Superior temporal gyrus (tissue), 1 donor: ENCODE measurements around the gene CCDC149.

Experiments used
- DNase-seq: peaks from one replicate; pipeline ENCODE4 v3.0.0-alpha.2; 2016; ENCODE audit errors: extremely low spot score

CCDC149 gene

DNA sequence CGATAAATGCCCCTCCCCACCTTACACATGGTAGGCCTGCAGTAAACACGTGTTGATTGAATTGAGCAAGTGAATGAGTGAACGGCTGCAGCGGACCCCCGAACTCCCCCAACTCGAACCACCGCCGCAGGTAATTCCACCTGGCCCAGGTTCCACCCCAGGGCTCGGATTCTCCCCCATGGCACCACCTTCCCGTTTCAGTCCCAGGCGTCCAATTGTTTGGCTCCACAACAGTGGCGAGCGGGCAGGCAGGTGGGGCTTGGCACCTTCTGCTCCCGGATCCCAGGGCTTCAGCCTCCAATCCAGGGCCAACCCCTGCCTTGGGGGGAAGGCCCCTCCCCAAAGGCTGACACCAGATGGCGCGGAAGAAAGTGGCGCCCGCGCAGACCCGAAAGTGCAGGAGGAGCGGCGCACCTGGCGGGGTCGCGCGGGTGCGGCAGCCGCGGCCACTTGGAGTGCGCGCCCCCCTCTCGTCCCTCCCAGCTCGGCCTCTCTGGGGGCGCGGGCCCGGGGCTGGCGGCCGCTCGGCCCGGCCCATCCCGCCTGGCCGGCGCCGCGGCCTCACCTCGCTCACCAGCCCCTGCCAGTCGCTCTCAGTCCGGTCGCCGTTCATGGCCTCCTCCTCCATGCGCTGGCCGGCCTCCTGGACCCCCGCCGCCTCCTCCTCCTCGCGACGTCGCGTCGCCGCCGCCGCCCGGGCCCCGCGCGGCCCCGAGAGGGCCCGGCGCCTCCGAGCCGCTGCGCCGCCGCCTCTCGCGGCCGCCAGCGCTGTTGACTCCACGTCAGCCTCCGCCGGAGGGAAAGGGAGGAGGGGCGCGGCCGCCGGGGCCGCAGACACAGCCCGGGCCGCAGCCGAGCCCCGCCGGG is at the start of gene CCDC149:
Gene CCDC149, minus strand, starts transcription at position 791 of the 867 bp plus-strand sequence. Its CDS starts 178 bp downstream, at position 613.
- DNase-seq: peak; percentile 42

- no peak for DNase-seq
These were observed 45.0 kb upstream of the CCDC149 start for GRCh38 chr4:24957886-24958285.

- no peak for DNase-seq
These were observed 43.9 kb upstream of the CCDC149 start for GRCh38 chr4:24956763-24957162.

DNA sequence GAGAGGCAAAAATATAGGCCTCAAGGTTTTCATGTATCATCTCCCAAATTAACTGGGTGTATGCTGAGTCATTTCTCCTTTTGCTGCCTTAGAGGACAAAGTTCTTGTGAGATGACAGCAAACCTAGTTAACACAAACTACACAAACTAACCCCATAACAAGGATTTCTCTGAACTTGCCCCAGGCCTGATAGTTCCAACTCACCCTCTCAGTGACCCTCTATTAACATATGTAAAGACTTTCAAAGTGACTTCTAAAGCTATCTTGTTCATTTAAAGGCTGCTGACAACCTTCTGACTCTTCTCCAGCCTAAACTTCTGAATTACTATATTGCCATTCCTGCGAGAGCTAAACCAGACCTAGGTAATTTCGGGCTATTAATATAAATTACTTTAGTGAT is 43.2 kb upstream of the CCDC149 start:
- DNase-seq: no peak

DNA sequence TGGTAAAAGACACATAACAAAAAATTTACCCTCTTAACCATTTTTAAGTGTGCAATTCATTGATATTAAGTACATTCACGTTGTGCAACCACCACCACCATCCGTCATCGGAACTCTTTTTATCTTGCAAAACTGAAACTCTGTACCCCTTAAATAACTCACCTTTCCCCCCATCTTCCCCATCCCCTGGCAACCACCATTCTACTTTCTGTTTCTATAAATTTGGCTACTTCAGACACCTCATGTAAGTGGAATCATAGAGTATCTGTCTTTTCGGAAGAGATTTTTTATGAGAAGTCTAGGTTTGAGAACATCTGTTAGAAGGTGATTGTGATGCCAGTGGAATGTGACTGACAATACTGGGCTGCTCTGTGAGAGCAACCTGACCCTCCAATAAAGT is 39.8 kb upstream of the CCDC149 start:
- DNase-seq: no peak

DNA sequence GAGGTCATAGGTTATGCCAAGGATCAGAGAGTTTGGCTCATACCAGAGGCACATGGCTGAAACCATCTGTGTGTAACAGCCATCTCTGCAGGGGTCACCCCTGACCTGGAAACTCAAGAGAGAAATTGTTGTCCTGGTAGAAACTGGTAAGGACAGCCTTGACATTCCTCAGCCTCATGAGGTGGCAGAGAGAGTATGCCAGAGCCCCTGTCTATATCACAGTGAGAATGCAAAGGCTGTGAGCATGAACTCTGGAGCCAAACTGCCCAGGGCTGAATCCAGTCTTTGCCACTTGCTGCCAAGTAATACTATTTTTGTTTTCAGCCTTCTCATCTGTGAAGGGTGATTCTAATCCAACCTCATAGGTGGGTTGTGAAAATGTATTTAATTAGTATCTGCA is 37.1 kb upstream of the CCDC149 start:
- DNase-seq: no peak

DNA sequence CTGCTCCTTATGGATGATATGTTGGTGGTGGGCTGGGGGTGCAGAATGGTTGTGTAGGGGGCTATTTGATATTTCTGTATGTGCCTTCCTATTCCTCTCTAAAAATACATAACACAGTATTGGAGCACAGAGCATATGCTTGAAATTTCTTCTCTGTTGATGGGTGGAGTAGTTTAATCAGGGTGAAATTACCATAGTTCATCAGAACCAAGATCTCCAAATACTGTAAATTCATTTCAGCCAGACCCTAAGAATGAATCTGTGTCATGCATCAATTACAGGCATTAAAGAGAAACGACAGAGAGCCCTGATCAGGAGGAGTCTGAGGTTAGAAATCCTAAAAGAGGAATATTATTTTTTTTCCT is 25.1 kb upstream of the CCDC149 start:
- DNase-seq: no peak

GRCh38 chr4:24937176-24937916 is 24.5 kb upstream of the CCDC149 start:
- no peak for DNase-seq

DNA sequence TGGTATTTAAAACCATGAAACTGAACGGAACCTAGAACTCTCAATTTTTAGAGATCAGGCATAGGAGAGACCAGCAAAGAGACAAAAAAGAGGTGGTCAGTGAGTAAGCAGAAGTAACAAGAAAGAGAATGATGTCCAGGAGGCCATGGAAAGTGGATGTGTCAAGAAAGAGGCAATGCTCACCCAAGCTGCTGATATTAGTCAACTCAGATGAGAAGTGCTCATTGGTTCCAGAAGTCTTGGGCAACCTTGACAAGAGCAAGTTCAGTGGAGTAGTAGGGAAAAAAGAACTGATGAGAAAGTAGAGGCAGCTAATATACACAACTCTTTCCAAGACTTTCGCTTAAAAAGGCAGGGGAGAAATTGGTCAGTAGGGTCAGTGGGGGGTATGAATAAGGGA is 23.0 kb upstream of the CCDC149 start:
- no peak for DNase-seq

DNA sequence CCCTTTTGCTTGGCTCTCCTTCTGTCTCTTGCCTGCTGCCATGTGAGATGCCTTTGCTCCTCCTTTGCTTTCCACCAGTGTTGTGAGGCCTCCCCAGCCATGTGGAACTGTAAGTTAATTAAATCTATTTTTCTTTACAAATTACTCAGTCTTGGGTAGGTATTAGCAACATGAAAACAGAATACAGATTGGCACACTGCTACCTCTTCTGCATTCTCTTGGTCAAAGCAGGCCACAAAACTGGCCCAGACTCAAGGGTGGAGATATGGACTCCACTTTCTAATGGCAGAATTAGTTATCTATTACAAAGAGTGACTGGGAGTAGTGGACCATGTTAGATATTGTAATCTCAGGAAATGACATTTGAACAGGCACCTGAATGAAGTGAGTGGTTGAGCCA is 21.5 kb upstream of the CCDC149 start:
- DNase-seq: no peak

GRCh38 chr4:24933684-24934275 is 20.9 kb upstream of the CCDC149 start:
- no peak for DNase-seq

- no peak for DNase-seq
These were observed 19.8 kb upstream of the CCDC149 start for GRCh38 chr4:24932515-24933225.

- DNase-seq: no peak
These were observed 17.3 kb upstream of the CCDC149 start for GRCh38 chr4:24930151-24930550.

GRCh38 chr4:24928708-24929107 is 15.9 kb upstream of the CCDC149 start:
- DNase-seq: no peak

GRCh38 chr4:24927049-24927448 is 14.2 kb upstream of the CCDC149 start:
- DNase-seq: no peak

DNA sequence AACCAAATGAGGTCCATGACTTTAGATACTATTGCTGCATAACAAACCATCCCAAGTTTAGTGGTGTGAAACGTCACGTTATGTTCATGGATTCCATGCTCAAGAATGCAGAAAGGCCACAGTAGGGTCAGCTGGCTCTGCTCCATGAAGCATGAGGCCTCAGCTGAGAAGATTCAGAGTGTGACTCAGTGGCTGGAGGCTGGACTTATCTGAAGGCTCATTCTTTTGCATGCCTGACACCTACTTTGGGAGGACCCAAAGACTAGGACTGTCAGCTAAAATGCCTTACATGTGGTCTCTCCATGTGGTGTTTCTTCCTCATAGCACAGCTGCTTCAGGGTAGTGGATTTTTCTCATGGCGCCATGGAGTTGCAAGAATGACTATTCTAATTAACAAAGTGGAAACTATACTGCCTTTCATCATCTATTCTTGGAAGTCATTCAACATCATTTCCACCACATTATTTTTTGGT is 11.5 kb upstream of the CCDC149 start:
- DNase-seq: no peak

DNA sequence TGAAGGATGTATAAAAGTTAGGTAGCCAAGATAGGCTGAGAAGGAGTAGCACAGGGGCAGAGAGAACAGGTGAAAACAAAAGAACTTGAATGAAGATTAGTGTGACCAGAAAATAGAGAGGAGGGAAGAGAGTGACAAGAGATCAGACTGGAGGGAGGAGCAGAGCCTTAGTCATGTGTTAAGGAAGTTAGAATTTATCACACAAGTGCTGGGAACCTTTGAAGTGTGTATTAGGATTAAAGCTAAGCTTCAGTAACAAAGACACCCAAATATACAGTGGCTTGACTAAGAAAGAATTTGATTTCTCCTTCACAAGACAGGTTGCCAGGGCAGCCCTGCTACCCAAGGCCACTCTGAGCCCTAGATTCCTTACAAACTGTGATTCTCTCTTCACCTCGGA is 10.7 kb upstream of the CCDC149 start:
- no peak for DNase-seq

DNA sequence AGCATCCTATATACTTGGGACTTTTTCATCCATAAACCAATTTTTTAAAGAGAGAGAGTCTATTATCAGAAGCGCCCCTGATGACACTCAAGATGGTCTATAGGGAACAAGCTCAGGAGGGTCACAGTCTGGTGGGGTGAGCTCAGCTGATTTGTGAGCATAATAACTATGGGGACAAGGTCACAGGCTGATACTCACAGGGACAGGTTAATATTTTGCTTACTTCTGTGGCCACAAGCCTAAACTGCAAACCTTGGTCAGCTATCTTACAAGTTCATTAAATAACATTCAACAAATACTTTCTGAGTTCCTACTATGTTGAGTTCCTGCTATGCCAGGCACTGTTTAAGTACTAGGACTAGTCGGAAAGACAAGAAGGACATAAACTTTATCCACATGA is 10.2 kb upstream of the CCDC149 start:
- no peak for DNase-seq

GRCh38 chr4:24922416-24922815 is 9.6 kb upstream of the CCDC149 start:
- no peak for DNase-seq

DNA sequence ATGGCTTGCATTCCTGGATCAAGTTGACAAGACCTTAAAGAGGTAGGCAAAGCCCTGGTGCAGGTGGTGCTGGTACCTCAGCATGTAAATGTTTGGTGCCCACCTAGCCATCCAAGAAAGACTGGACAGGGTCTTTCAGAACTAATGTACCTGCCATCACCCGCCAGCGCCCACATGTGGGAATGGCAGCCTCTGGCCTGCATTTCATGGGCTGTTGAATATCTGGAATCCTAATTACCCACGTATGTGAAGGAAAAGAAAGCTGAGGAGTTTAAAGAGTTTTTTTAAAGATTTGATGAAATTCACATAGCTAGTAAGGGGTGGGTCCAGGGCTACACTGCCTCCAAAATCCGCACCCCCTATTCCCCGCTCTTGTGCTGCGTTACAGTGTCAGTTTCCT is 8.6 kb upstream of the CCDC149 start:
- no peak for DNase-seq

DNA sequence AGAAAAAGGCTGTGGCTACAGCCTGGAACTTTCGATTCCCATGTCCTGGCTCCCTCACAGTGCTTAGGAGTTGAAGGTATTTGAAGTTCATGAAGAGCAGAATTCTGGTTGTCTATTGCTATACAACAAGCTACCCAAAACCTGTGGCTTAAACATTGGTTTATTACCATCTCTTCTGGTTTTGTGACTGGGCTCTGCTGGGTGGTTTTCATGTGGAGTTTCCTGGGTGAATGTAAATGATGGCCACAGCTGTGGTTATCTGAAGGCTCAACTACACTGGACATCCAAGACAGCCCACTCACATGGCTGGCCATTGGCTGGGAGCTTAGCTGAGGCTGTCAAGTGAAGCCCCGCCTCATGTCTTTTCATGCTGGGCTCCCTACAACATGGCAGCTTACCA is 7.2 kb upstream of the CCDC149 start:
- no peak for DNase-seq
